Cortex of kidney (tissue), 1 donor: ENCODE data around the gene LCT.
"Not testable (repeated sequence)": the region's sequence is repeated elsewhere in the genome, so short reads cannot be mapped to it uniquely, and the experiment has no call there.

Source experiments
- DNase-seq: peaks from one replicate; lab custom pipeline; 2025; lab: John Stamatoyannopoulos, UW

Gene LCT

GRCh38 chr2:135836596-135837270 lies at the start of gene LCT:
Gene LCT (minus strand): TSS chr2:135837184. CDS start chr2:135837169, 15 bp downstream.
- no peak for DNase-seq

- no peak for DNase-seq
Measured at GRCh38 chr2:135885709-135886108, 48.7 kb upstream of the LCT start.

DNA sequence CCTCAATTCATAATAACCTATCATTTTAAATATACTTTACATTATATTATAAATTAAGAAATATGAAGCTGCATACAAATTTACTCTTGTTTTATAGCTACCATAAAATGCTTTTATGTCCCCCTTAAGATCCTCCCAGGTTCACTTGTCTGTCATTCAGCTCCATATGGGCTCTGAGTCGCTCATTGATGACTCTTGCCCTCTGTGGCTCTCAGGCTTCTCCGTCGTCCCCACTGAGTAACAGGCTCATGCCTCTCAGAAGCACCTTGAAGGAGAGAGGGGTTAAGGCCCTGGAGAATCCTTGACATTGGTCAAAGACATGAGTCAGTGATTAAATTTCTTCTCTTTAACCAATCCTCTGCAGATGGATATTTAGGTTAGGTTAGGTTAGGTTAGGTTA lies 45.4 kb upstream of the LCT start:
- no peak for DNase-seq

- DNase-seq: not testable (repeated sequence)
Measured at GRCh38 chr2:135876770-135877169, 39.8 kb upstream of the LCT start.

- peak; percentile 75 for DNase-seq
Measured at GRCh38 chr2:135876066-135876711, 39.2 kb upstream of the LCT start, which contains the start of gene MCM6. Gene MCM6 (minus strand): TSS chr2:135876443. CDS start chr2:135876365, 78 bp downstream.

- DNase-seq: no peak
Measured at GRCh38 chr2:135875491-135876065, 38.6 kb upstream of the LCT start.

DNA sequence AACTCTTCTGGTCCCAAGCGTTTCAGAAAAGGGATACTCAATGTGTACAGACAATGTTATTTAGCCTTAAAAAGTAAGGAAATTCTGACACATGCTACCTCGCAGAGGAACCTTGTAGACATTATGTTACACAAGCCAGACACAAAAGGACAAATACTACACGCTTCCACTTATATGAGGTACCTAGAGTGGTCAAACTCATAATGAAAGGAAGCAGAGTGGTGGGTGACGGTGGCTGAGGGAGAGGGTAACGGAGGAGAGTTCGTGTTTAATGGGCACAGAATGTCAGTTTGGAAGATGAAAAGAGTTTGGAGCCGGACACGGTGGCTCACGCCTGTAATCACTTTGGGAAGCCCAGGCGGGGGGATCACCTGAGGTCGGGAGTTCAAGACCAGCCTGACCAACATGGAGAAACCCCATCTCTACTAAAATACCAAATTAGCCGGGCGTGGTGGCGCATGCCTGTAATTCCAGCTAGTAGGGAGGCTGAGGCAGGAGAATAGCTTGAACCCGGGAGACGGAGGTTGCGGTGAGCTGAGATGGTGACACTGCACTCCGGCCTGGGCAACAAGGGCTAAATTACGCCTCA lies 37.9 kb upstream of the LCT start:
- DNase-seq: no peak

GRCh38 chr2:135870571-135870970 lies 33.6 kb upstream of the LCT start:
- no peak for DNase-seq

DNA sequence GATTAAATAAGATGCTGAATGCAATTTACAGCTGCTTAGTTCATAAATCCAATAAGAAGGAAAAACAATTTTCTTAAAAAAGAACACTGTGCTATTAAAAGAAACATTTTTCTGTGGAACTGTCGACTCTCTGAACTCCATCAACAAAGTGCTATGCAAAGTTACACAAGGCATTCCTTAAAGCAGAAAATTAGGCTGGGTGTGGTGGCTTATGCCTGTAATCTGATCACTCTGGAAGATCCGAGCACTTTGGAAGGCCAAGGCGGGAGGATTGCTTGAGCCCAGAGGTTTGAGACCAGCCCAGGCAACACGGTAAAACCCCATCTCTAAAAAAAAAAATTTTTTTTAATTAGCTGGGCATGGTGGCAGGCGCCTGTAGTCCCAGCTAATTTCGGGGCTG lies 26.2 kb upstream of the LCT start:
- no peak for DNase-seq

DNA sequence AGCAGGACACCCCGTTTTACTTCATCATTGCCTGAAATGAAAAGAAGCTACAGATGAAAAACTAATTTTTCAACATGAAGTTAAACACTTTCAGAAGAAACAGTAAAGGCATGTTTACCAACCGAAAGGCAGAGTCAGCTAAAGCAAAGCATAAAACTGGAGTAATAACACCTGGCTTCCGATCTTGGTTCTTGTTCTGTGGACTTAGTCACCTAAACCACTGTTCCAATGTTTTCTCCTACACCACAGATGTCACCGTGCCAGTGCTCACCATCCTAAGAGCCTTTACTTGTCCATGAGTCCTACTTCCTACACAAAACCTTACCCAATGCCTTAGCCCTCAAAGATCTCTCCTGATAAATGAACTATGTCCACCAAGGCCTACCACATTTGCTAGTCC lies 25.7 kb upstream of the LCT start:
- DNase-seq: no peak

DNA sequence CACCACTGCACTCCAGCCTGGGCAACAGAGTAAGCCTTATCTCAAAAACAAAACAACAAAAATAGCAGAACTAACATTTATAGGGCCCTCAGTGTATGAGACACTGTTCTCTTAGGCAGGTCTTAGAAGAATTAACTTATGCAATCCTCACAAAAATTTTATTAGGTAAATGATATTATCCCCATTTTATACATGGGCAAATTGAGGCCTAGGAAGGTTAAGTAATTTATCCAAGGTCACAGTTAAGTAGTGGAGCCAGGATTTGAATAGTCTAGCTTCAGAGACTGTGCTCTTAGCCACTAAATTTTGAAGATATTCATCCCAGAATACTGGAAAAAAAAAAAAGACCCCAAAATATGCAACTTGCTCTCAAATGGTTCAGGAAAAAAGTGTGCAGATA lies 16.4 kb upstream of the LCT start:
- DNase-seq: no peak

DNA sequence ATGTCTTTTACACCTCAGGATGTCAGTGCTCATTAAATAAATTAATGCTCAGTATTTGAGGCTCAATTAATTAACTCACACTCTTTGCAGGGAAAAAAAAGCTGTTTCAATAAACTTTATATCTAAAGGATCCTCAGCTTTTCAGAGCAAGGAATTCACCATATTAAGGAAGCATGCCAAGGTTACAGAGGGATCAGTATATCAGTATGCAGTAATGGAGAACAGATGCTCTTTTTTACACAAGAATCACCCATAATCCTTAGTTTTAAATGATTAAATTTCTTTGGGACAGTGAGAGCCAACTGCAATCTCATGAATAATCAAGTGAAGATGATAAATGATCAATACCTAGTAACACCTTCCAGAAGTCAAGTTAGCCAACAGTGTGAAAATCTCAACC lies 14.9 kb upstream of the LCT start:
- DNase-seq: no peak

GRCh38 chr2:135850892-135851668 lies 14.1 kb upstream of the LCT start:
- DNase-seq: no peak

DNA sequence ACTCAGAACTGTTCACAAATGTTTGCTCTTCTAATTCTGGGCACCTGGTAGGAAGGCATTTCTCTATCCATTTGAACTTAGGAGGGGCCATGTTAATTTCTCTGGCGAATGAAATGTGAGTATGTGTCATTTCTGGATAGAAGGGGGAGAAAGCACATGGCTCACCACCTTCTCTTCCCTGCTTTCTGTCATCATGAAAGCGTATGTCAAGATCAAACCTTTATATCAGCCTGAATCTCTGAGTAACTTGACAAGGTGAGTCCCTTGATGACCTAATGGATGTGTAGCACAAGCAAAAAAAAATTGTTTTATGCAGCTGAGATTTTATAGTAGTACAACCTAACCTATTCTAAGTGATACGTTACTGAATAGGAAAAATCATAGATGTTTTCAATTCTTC lies 12.1 kb upstream of the LCT start:
- no peak for DNase-seq

DNA sequence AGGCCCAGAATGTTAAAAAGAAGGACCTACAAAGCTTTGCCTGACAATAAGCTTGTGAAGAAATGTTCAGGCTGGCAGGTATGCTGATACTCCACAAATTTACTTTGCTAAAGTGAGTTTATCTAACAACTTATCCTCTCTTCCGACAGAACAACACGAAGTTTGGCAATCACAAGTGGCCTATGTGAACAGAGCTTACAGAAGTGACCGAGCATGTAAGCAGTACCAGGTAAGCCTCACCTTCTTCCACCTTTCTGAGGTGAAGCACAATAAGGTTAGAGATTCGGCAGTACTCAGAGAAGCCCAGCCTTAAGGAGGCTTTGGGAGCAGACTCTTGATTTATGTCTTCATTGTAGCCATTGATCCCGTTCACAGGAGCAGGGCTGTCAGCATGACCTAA lies 9.0 kb upstream of the LCT start:
- no peak for DNase-seq

- no peak for DNase-seq
Measured at GRCh38 chr2:135845257-135845656, 8.3 kb upstream of the LCT start.

DNA sequence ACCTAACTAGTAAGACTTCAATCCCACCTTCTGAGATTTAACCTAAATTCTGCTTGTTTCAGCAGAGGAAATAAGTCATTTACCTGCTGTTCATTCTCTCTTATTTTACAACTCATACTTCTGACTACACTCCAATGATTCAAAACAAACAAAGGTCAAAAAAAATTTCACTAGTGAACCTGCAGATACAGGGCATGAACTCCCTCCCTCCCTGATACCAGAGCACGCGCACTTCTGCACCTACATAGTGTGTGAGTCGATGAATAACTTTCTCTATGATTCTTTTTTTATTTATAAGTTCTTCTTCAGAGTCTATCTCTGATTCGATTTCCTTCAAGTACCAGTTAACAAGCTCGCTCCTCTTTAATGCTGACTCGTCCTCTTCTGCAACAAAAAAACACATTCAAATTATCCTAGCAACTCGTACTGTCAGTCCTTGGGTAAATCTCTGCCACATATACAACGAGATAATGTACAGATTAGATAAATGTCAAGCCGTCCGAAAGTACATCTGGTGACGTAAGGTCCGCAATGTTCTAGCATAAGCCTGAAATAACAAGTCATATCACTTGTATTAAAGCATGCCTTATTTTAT lies 7.4 kb upstream of the LCT start:
- no peak for DNase-seq

DNA sequence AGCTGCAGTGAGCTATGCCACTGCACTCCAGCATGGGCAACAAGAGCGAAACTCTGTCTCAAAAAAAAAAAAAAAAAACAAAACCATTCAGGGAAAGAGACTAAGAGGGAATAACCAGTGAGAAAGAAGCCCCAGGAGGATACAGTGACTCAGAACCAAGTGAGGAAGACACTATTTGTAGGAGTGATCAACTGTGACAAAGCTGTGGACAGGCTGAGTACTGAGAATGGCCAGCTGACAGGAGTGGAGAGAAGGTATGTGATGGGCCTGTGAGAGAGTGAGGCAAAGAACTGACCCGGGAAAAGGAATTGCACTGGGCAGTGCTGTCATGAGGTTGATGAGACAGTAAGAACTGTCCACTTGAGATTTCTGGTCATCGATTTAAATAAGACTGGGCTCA lies 6.7 kb upstream of the LCT start:
- no peak for DNase-seq

DNA sequence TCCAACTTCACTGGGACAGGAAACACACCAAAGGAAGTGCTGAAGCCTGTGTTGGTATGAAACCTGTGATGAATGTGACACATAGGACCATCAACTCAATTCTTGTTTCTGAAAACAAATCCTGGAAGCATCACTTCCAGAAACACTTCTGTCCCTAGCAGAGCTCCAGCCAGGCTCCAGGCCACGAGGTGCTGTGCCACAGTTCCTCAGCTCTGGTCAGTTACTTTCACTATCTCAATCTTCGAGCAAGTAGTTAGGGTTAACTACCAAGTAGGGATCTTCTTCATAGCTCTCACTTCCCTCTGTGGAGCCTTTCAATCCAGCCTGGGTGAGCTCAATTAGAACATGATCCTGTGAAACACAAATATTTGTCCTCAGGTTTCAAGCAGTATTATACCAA lies 3.6 kb upstream of the LCT start:
- no peak for DNase-seq

GRCh38 chr2:135839713-135840112 lies 2.7 kb upstream of the LCT start:
- DNase-seq: no peak

DNA sequence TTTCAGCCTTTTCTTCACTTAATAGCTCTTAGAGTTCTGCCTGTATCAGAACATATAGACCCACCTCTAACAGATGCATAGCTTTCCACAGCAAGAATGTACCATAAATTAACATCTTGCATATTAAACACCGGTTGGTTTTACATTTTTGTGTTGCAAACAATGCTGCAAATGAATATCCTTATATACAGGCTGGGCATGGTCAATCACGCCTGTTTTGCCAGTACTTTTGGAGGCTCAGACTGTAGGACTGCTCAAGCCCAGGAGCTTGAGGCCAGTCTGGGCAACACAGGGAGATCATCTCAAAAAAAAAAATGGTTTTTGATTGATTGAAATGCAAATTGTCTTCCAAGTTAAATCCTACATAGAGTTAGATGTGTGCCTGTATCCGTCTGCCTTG lies 1.5 kb upstream of the LCT start:
- no peak for DNase-seq

DNA sequence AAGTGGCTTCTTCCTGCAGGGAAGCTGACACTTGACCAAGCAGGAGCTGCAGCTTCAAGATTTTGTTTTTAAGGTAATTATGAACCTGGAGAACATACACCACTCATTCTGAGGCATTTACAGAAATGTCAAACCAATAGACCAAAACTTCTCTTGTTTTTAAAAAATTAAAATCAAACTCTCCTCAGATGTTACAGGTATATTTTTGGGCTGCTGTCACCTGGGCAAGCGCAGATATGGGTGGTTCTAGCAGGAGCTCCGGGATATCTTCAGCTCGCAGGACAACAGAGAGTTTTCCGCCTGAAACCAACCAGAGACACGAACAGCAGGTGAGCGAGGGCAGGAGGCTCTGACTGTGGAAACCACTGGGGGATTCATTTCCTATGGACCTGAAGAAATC lies 4.1 kb downstream of the LCT start:
- no peak for DNase-seq
